Measurements from ENCODE around the gene RPAIN.
"Not testable (repeated sequence)": the region's sequence is repeated elsewhere in the genome, so short reads cannot be mapped to it uniquely, and the experiment has no call there.

Gene RPAIN

DNA sequence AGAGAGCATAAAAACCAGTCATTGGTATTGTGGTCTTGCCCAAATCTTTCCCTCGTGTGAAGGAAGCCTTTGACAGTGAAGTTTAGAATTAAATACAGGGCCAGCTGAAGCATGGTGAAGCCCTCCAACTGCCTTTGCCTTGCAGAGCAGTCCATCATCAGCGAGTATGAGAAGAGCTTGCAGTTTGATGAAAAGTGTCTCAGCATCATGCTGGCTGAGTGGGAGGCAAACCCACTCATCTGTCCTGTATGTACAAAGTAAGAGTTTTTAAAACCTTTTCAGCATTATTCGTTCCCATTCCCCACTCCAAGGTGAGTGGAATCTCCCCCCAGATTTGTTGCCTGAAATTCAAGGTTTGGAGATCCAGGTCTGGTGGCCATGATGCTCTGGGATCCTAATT lies 5.8 kb downstream of the RPAIN start:
- Histone ChIP-seq H3K36me3 (ENCODE audit: control insufficient read depth, insufficient read depth, low read length) (peaks cover 59% of the 10 kb centered on the region), H3K27ac (ENCODE audit: insufficient read depth, low read depth, low read length, poor library complexity, severe bottlenecking) (no peak overlapping the region), H3K4me3 (ENCODE audit: insufficient read depth, low read depth, low read length) (no peak overlapping the region), H3K4me1 (ENCODE audit: control insufficient read depth, insufficient read depth, low read length) (peaks cover 7% of the 10 kb centered on the region), H3K27me3 (ENCODE audit: control insufficient read depth, insufficient read depth, low read length, poor library complexity, severe bottlenecking) (no peaks in the 10 kb centered on the region), H3K9me3 (ENCODE audit: control insufficient read depth, low read length) (no peaks in the 10 kb centered on the region)
- WGBS, 2 experiments, result 94 to 95% methylated on average over 3 of the region's 3 CpGs

GRCh38 chr17:5429191-5429887 lies 9.4 kb downstream of the RPAIN start:
- H3K27ac ChIP-seq (ENCODE audit: insufficient read depth, low read depth, low read length, poor library complexity, severe bottlenecking), result no peak overlapping the region
- H3K9me3 ChIP-seq (ENCODE audit: control insufficient read depth, low read length), result no peaks in the 10 kb centered on the region
- no peaks in the 10 kb centered on the region for H3K27me3 ChIP-seq (ENCODE audit: control insufficient read depth, insufficient read depth, low read length, poor library complexity, severe bottlenecking)
- H3K36me3 ChIP-seq (ENCODE audit: control insufficient read depth, insufficient read depth, low read length), result peaks cover 59% of the 10 kb centered on the region
- WGBS, 2 experiments, result 89 to 96% methylated on average over 3 of the region's 3 CpGs
- no peaks in the 10 kb centered on the region for H3K4me1 ChIP-seq (ENCODE audit: control insufficient read depth, insufficient read depth, low read length)
- H3K4me3 ChIP-seq (ENCODE audit: insufficient read depth, low read depth, low read length), result no peak overlapping the region

GRCh38 chr17:5430413-5430999 lies 10.5 kb downstream of the RPAIN start:
- no peaks in the 10 kb centered on the region for H3K27me3 ChIP-seq (ENCODE audit: control insufficient read depth, insufficient read depth, low read length, poor library complexity, severe bottlenecking)
- peaks cover 62% of the 10 kb centered on the region for H3K36me3 ChIP-seq (ENCODE audit: control insufficient read depth, insufficient read depth, low read length)
- WGBS, 2 experiments, result 97 to 99% methylated on average over 3 of the region's 3 CpGs
- no peak overlapping the region for H3K4me3 ChIP-seq (ENCODE audit: insufficient read depth, low read depth, low read length)
- H3K4me1 ChIP-seq (ENCODE audit: control insufficient read depth, insufficient read depth, low read length), result no peaks in the 10 kb centered on the region
- H3K9me3 ChIP-seq (ENCODE audit: control insufficient read depth, low read length), result no peaks in the 10 kb centered on the region
- no peak overlapping the region for H3K27ac ChIP-seq (ENCODE audit: insufficient read depth, low read depth, low read length, poor library complexity, severe bottlenecking)

- 78 to 85% methylated on average over 5 of the region's 5 CpGs for WGBS, 2 experiments
- H3K27ac ChIP-seq (ENCODE audit: insufficient read depth, low read depth, low read length, poor library complexity, severe bottlenecking); H3K27me3 ChIP-seq (ENCODE audit: control insufficient read depth, insufficient read depth, low read length, poor library complexity, severe bottlenecking); H3K4me1 ChIP-seq (ENCODE audit: control insufficient read depth, insufficient read depth, low read length); H3K4me3 ChIP-seq (ENCODE audit: insufficient read depth, low read depth, low read length); H3K9me3 ChIP-seq (ENCODE audit: control insufficient read depth, low read length): not testable (repeated sequence)
- peaks cover 55% of the 10 kb centered on the region for H3K36me3 ChIP-seq (ENCODE audit: control insufficient read depth, insufficient read depth, low read length)
Observed at GRCh38 chr17:5431234-5431633, 11.3 kb downstream of the RPAIN start.

DNA sequence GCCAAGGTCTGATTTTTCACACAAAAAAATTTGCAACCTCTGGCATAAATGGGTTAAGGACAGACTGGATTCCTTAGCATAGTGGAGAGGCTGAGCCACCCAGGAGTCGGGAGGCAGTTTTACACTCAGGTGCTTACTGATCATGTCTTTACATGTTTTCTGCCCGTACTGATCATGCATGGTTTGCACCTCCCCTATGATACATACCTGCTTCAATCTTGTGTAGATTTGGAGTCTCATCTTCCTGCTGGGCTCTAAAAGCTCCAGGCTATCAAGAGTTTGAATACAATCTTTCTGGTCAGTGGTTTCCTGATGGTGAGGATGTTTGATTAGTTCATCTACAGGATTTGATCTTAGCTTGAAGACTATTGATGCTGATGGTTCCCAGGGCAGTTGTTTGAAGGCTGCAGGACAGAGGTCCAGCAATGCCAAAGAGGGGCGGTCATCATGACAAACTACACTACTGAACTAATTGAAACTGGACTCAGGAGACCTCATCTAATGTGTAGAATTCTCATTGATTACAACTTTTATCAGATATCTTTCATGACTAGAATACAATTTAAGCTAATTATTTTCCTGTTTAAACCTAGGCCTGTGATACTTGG lies 12.1 kb downstream of the RPAIN start:
- WGBS, 2 experiments, result 90 to 97% methylated on average over 3 of the region's 3 CpGs
- H3K4me3 ChIP-seq (ENCODE audit: insufficient read depth, low read depth, low read length), result no peak overlapping the region
- H3K27ac ChIP-seq (ENCODE audit: insufficient read depth, low read depth, low read length, poor library complexity, severe bottlenecking), result no peak overlapping the region
- no peaks in the 10 kb centered on the region for H3K27me3 ChIP-seq (ENCODE audit: control insufficient read depth, insufficient read depth, low read length, poor library complexity, severe bottlenecking)
- H3K36me3 ChIP-seq (ENCODE audit: control insufficient read depth, insufficient read depth, low read length), result peaks cover 52% of the 10 kb centered on the region
- no peaks in the 10 kb centered on the region for H3K9me3 ChIP-seq (ENCODE audit: control insufficient read depth, low read length)
- peaks cover 2% of the 10 kb centered on the region for H3K4me1 ChIP-seq (ENCODE audit: control insufficient read depth, insufficient read depth, low read length)

GRCh38 chr17:5434984-5435383 lies 15.0 kb downstream of the RPAIN start:
- H3K27me3 ChIP-seq (ENCODE audit: control insufficient read depth, insufficient read depth, low read length, poor library complexity, severe bottlenecking), result no peaks in the 10 kb centered on the region
- peaks cover 34% of the 10 kb centered on the region for H3K36me3 ChIP-seq (ENCODE audit: control insufficient read depth, insufficient read depth, low read length)
- H3K27ac ChIP-seq (ENCODE audit: insufficient read depth, low read depth, low read length, poor library complexity, severe bottlenecking), result no peak overlapping the region
- H3K9me3 ChIP-seq (ENCODE audit: control insufficient read depth, low read length), result no peaks in the 10 kb centered on the region
- 95 to 97% methylated on average over 2 of the region's 2 CpGs for WGBS, 2 experiments
- H3K4me3 ChIP-seq (ENCODE audit: insufficient read depth, low read depth, low read length), result no peak overlapping the region
- H3K4me1 ChIP-seq (ENCODE audit: control insufficient read depth, insufficient read depth, low read length), result peaks cover 8% of the 10 kb centered on the region

- not testable (repeated sequence) for H3K27me3 ChIP-seq (ENCODE audit: control insufficient read depth, insufficient read depth, low read length, poor library complexity, severe bottlenecking); H3K9me3 ChIP-seq (ENCODE audit: control insufficient read depth, low read length); H3K4me1 ChIP-seq (ENCODE audit: control insufficient read depth, insufficient read depth, low read length); H3K4me3 ChIP-seq (ENCODE audit: insufficient read depth, low read depth, low read length); H3K27ac ChIP-seq (ENCODE audit: insufficient read depth, low read depth, low read length, poor library complexity, severe bottlenecking)
- peaks cover 29% of the 10 kb centered on the region for H3K36me3 ChIP-seq (ENCODE audit: control insufficient read depth, insufficient read depth, low read length)
- 96% methylated on average over 9 to 11 of the region's 12 CpGs for WGBS, 2 experiments
Observed at GRCh38 chr17:5435781-5436315, 15.9 kb downstream of the RPAIN start.

GRCh38 chr17:5437721-5438317 lies 17.8 kb downstream of the RPAIN start:
- Histone ChIP-seq H3K4me3 (ENCODE audit: insufficient read depth, low read depth, low read length) (peak overlapping the region; percentile 82), H3K9me3 (ENCODE audit: control insufficient read depth, low read length) (no peaks in the 10 kb centered on the region), H3K4me1 (ENCODE audit: control insufficient read depth, insufficient read depth, low read length) (peaks cover 8% of the 10 kb centered on the region), H3K36me3 (ENCODE audit: control insufficient read depth, insufficient read depth, low read length) (peaks cover 23% of the 10 kb centered on the region), H3K27ac (ENCODE audit: insufficient read depth, low read depth, low read length, poor library complexity, severe bottlenecking) (no peak overlapping the region), H3K27me3 (ENCODE audit: control insufficient read depth, insufficient read depth, low read length, poor library complexity, severe bottlenecking) (no peaks in the 10 kb centered on the region)
- 63 to 70% methylated on average over 5 of the region's 5 CpGs for WGBS, 2 experiments

DNA sequence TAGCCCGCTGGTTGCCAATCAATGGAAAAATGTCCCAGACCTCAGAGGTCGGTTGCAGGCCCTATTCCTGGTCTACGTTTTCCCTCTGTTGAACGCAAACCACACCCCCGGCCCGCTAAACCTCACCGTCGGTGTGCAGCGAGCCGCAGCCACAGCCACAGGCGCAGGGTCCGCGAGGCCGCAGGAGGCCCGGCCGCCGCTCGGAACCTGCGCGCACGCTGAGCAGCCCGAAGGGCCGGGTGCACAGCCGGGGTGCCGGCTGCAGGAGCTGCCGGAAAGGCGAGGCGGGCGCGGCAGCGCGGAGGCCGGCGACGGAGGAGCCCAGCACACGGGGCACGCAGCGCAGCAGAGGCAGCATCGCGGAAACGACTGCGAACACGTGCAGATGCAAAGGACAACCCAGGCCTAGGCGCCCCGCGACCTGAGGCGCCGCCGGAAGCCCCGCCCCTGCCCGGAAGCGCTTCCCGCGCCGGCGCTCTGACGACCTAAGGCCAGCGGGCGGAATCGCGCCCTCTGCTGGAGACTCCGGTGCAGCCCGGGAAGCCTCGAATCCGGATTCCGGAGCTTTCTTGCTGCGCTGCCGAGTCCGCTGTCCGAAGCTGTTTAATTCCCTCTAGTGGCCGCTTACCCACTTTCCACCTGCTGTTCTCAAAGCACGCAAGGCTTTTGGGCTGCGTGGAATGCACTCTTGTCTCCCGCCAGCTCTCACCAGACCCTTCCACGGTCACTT lies 18.9 kb downstream of the RPAIN start, which contains the start of gene C1QBP:
C1QBP (minus strand) TSS at position 440 of the 730 bp plus-strand sequence; CDS start at position 358, 82 bp downstream.
- no peak within 1 kb of the TSS for H3K27ac ChIP-seq (ENCODE audit: insufficient read depth, low read depth, low read length, poor library complexity, severe bottlenecking)
- peak within 1 kb of the TSS; percentile 82 for H3K4me3 ChIP-seq (ENCODE audit: insufficient read depth, low read depth, low read length)
- H3K27me3 ChIP-seq (ENCODE audit: control insufficient read depth, insufficient read depth, low read length, poor library complexity, severe bottlenecking), result no peaks in the 10 kb centered on the region
- no peaks in the 10 kb centered on the region for H3K9me3 ChIP-seq (ENCODE audit: control insufficient read depth, low read length)
- H3K4me1 ChIP-seq (ENCODE audit: control insufficient read depth, insufficient read depth, low read length), result peaks cover 8% of the 10 kb centered on the region
- 1% methylated on average over 74 of the region's 75 CpGs for WGBS, 2 experiments
- H3K36me3 ChIP-seq (ENCODE audit: control insufficient read depth, insufficient read depth, low read length), result peaks cover 21% of the 10 kb centered on the region
